A204.1 (cell line): Measurements from ENCODE around the gene CRKL.

Source experiments
- FAIRE-seq: peaks from 2 replicates; lab custom pipeline; 2012; peaks lifted over from hg19 to GRCh38; lab: Jason Lieb, UNC

CRKL gene

GRCh38 chr22:20997536-20998257, 80.5 kb downstream of the CRKL start:
- no peak for FAIRE-seq

GRCh38 chr22:20998411-20999336, 81.5 kb downstream of the CRKL start:
- FAIRE-seq: no peak

DNA sequence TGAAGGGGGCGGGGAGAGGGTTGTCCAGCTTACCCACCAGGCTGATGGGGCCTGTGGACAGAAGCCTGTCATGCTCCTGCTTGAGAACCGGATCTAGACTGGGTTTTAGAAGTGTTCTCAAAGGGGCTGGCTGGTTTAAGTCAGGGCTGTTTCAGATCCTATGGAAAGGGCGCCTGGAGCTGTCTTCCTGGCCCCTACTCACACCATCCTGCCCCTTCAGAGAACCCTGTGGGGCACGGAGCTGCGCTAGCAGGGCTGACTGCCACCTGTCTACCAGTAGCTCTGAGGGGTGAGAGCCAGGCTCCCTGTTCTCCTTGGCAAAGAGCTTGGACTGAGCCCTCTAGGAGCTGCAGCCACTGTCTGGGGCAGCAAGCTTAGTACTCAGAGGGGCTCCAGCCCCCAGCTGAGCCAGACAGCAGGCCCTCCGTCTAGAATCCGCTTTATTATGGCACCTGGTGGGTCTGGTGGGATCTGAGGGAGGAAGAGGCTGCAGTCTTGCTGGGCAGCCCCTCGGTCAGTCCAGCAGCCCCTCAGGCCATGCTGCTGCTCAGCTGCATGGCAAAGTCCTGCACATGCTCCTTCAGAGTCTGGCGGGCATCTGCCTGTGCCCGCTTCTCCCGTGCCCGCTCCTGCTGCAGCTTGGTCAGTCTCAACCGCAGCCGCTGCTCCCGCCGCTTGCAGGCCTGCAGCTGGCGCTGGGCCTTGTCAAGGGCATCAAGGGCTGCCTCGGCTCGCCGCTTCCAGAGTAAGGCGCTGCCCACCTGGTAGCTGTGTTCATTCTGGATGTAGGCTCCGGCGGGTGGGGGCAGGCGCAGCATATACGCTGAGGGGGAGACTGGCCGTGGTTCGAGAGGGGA, 82.4 kb downstream of the CRKL start:
- FAIRE-seq: no peak

- no peak for FAIRE-seq
These were observed 83.2 kb downstream of the CRKL start for GRCh38 chr22:21000207-21000986.

GRCh38 chr22:21000987-21001600, 83.9 kb downstream of the CRKL start:
- no peak for FAIRE-seq

DNA sequence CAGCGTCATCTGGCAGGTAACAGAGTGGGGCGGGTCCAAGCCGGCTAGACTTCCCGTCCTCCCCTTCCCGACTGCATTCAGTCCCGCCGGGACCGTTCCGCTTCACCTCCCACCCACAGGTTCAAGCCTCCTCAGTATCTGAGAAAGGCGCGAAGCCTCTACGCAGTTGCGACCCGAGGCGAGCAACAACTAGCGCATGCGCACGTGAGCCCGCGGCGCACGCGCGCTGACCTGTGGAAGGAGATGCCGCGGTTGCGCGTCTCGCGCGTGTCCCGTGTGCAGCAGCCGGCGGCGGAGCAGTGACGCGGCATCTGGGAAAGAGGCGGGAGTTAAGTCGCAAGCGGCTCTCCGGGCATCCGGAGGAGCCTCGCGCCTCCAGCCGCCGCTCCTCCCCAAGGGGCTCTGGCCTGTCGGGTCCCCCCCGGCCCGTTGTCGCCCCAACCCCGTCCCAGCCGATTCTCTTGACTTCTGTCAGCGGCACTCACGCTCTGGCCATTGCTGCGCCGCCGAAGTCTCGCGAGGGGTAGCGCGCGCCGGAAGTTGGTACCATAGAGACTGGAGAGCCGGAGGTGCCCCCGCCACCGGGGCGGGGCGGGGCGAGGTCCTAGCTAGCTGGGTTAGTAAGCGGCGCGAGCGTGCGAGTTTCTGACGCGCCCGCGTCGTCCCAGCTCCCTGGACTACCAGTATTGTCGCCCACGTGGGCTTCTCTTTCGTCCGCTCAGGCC, 84.6 kb downstream of the CRKL start, which contains the start of gene THAP7:
Gene THAP7, minus strand, starts transcription at position 518 of the 725 bp plus-strand sequence. Its CDS starts 207 bp downstream, at position 311.
- no peak for FAIRE-seq
